K562 (cell line): ENCODE measurements around the gene GMIP. TPM values are rescaled to one million over a fixed set of nuclear protein-coding genes. Genes with fewer than 3 reads are reported as not detected.

Experiments used
- ATF7 ChIP-seq: fragments of 450-650 bp; IDR thresholded peaks from 2 replicates; pipeline ENCODE4 v1.7.1; 2014; ENCODE audit warnings: mild to moderate bottlenecking, moderate library complexity
- DACH1 ChIP-seq: fragments of 450-650 bp; IDR thresholded peaks from 2 replicates; pipeline ENCODE4 v1.6.1; 2018; ENCODE audit not compliant: partially characterized antibody
- ELF2 ChIP-seq: fragments of 250-450 bp; sonication (Bioruptor Pico); IDR thresholded peaks from 2 replicates; pipeline ENCODE4 v1.5.0; 2021; ENCODE audit warnings: mild to moderate bottlenecking
- ETV1 ChIP-seq: fragments of 450-650 bp; conservative IDR thresholded peaks from 2 replicates; pipeline ENCODE4 v1.6.1; 2016; ENCODE audit warnings: missing genetic modification characterization, control low read depth, low read depth, missing compliant biosample characterization
- FUS ChIP-seq: fragments of 200-400 bp; formaldehyde crosslinking; optimal IDR thresholded peaks from 2 replicates; pipeline ENCODE3; 2017; ENCODE audit warnings: low read depth, low read length
- HNRNPK ChIP-seq: fragments of 200-400 bp; formaldehyde crosslinking; IDR thresholded peaks from one replicate; pipeline ENCODE4 v1.6.1; 2018; ENCODE audit warnings: mild to moderate bottlenecking, low read depth, low read length; ENCODE audit not compliant: poor library complexity, severe bottlenecking
- JUNB ChIP-seq: fragments of 450-650 bp; formaldehyde crosslinking; conservative IDR thresholded peaks from 2 replicates; pipeline ENCODE4 v1.4.0; 2020; ENCODE audit warnings: mild to moderate bottlenecking
- KLF13 ChIP-seq: fragments of 450-650 bp; IDR thresholded peaks from 2 replicates; pipeline ENCODE4 v1.6.1; 2016; ENCODE audit warnings: missing genetic modification characterization, low read depth, mild to moderate bottlenecking, missing compliant biosample characterization, moderate library complexity, borderline replicate concordance
- MAZ ChIP-seq, 2 experiments: fragments of 450-650 bp in 1 of 2; sonication (generic) in 1 of 2; formaldehyde crosslinking; IDR thresholded peaks in 1 of 2; conservative IDR thresholded peaks in 1 of 2; 2 replicates each; pipeline versions ENCODE4 v1.4.0 to v1.5.0; 2020; ENCODE audit warnings: mild to moderate bottlenecking in 1 of 2, missing genetic modification reagents in 1 of 2
- MCM2 ChIP-seq: fragments of 450-650 bp; IDR thresholded peaks from 2 replicates; pipeline ENCODE4 v1.6.1; 2017; ENCODE audit warnings: low read depth, mild to moderate bottlenecking
- PHB ChIP-seq: fragments of 250-450 bp; sonication (Bioruptor Pico); IDR thresholded peaks from 2 replicates; pipeline ENCODE4 v1.5.0; 2021
- SP2 ChIP-seq: IDR thresholded peaks from 2 replicates; pipeline ENCODE4 v1.6.1; 2011; ENCODE audit warnings: mild to moderate bottlenecking, low read depth, low read length, moderate library complexity; ENCODE audit not compliant: poor library complexity, severe bottlenecking; ENCODE audit errors: extremely low read depth
- TAF9B ChIP-seq: fragments of 450-650 bp; IDR thresholded peaks from 2 replicates; pipeline ENCODE4 v1.6.1; 2018; ENCODE audit warnings: mild to moderate bottlenecking; ENCODE audit not compliant: partially characterized antibody
- TCF3 ChIP-seq: sonication (generic); formaldehyde crosslinking; IDR thresholded peaks from 2 replicates; pipeline ENCODE4 v1.4.0; 2020; ENCODE audit warnings: mild to moderate bottlenecking, missing genetic modification reagents
- TEAD4 ChIP-seq, 2 experiments: sonication (generic) in 1 of 2; formaldehyde crosslinking in 1 of 2; IDR thresholded peaks; 2 replicates each; pipeline versions ENCODE4 v1.6.1 to v1.8.0; 2012 to 2022; ENCODE audit warnings: borderline replicate concordance in 1 of 2, inconsistent platforms in 1 of 2, low read length in 1 of 2, mild to moderate bottlenecking in 1 of 2, missing genetic modification reagents in 1 of 2
- YBX1 ChIP-seq: fragments of 450-650 bp; IDR thresholded peaks from 2 replicates; pipeline ENCODE4 v1.7.1; 2016; ENCODE audit warnings: mild to moderate bottlenecking
- ZNF175 ChIP-seq: fragments of 200-800 bp; sonication (Bioruptor generic); IDR thresholded peaks from 2 replicates; pipeline ENCODE4 v1.6.1; 2016; ENCODE audit warnings: low read depth, mild to moderate bottlenecking, missing genetic modification characterization, missing compliant biosample characterization
- ZNF75A ChIP-seq: fragments of 450-650 bp; formaldehyde crosslinking; IDR thresholded peaks from 2 replicates; pipeline ENCODE4 v1.4.0; 2020; ENCODE audit warnings: mild to moderate bottlenecking
- ZNF764 ChIP-seq: fragments of 250-450 bp; sonication (Bioruptor Pico); IDR thresholded peaks from 2 replicates; pipeline ENCODE4 v1.4.0; 2020; ENCODE audit warnings: low read depth, mild to moderate bottlenecking, moderate library complexity
- polyA plus RNA-seq, 8 experiments: library from polyadenylated mRNA; depleted of rRNA in 4 of 8; stranded (reverse) in 5 of 8; unstranded in 3 of 8; fragments of >200 nt; fragmentation: Nextera tagmentation in 2 of 8; fragmentation: Illumina TruSeq in 1 of 8; extraction: Ambion mirVana in 2 of 8; extraction: Trizol in 1 of 8; gene quantifications; 2 replicates each; pipeline versions ENCODE4 v1.2.1 to v1.2.3, GENCODE V29; 2011 to 2014; ENCODE audit warnings: inconsistent platforms in 1 of 8, missing spikeins in 1 of 8
- total RNA-seq, 7 experiments: library from RNA; depleted of rRNA in 6 of 7; stranded (reverse); fragments of >200 nt in 6 of 7; fragmentation: Illumina TruSeq in 2 of 7; extraction: Trizol in 2 of 7; gene quantifications; 2 replicates each; pipeline versions ENCODE4 v1.2.1 to v1.2.3, GENCODE V29; 2011 to 2021; ENCODE audit warnings: low replicate concordance in 1 of 7
- TF ChIP-seq, protein P1 (sequence below): fragments of 250-450 bp; sonication (Bioruptor Pico); IDR thresholded peaks from 2 replicates; pipeline ENCODE4 v1.8.0; 2021; ENCODE audit warnings: moderate library complexity, mild to moderate bottlenecking, inconsistent platforms
- TF ChIP-seq, protein P2 (sequence below): IDR thresholded peaks from 2 replicates; pipeline ENCODE4 v1.6.1; 2011; ENCODE audit not compliant: insufficient read length; ENCODE audit errors: extremely low read depth
- TF ChIP-seq, protein P3 (sequence below): fragments of 250-450 bp; sonication (Bioruptor Pico); IDR thresholded peaks from 2 replicates; pipeline ENCODE4 v1.9.0; 2021; ENCODE audit warnings: mild to moderate bottlenecking, inconsistent platforms
- TF ChIP-seq, protein P4 (sequence below), 2 experiments: fragments of 450-650 bp; IDR thresholded peaks; 2 replicates each; pipeline ENCODE4 v1.6.1; 2016

Gene GMIP
- total and polyA plus RNA-seq, 9 of the 15 experiments (the other 6 are each of a cell fraction or from before 2014, with no cell fraction given), result 0.14 to 15.8 (median 3.2) TPM

DNA sequence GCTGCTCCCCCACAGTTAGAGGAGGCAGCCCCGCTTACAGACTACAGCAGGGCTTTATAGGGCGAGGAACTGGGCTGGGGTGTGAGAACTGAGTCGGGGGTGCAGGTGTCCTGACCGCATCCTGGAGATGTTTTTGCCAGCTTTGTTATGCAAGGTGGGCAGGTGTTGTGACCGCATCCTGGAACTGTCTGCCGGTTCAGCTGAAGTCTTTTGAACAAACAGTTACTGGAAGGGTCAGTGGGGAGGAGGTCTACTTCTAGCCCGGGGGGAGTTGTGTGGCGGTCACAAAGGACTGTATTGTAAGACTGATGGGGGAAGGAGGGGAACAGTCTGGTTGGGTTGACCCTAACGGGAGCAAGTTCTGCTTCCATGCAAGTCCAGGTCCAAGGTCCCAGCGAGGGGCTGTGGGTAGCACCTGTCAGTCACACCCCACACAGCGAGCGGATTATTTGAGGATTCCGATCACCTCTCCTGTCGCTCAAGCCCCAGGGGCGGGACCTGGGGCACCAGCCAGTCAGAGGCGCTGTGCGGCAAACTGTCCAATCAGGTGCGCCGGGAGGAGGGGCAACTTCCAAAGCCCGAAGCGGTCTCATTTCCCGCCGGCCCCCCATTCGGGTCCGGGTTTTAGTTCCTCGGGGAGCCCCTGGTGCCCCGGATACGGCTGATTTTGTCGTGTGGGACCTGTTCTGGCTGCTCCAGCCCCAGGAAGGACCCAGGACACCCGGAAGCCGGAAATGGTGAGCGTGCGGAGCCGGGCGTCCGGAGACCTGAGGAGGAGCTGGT lies 25.0 kb upstream of the GMIP start, which contains the start of gene ZNF101 (continued):
- TF ChIP-seq DACH1, result no peak
- TF ChIP-seq TCF3 (CRISPR knock-in tag), result no peak
- TF ChIP-seq TAF9B, result peak; percentile 40
- peak in 1 of 2 experiments; percentile 13; a peak in 2 of 4 replicates for TF ChIP-seq MAZ (CRISPR knock-in tag; conservative IDR thresholded peaks at IDR 0.05 in 1 of 2, IDR thresholded peaks at IDR 0.05 in 1 of 2)
- no peak for TF ChIP-seq ZNF75A
- TF ChIP-seq ZNF175 (CRISPR knock-in tag), result no peak
- peak; percentile 72 for TF ChIP-seq ETV1 (tag)
- TF ChIP-seq, protein P1, sequence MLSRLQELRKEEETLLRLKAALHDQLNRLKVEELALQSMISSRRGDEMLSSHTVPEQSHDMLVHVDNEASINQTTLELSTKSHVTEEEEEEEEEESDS (CRISPR knock-in tag), result no peak
- TF ChIP-seq JUNB (CRISPR knock-in tag), result no peak
- TF ChIP-seq, protein P2, sequence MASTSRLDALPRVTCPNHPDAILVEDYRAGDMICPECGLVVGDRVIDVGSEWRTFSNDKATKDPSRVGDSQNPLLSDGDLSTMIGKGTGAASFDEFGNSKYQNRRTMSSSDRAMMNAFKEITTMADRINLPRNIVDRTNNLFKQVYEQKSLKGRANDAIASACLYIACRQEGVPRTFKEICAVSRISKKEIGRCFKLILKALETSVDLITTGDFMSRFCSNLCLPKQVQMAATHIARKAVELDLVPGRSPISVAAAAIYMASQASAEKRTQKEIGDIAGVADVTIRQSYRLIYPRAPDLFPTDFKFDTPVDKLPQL, result no peak
- no peak for TF ChIP-seq FUS
- TF ChIP-seq PHB (CRISPR knock-in tag), result 0 out of 2 replicates have a peak, but pooled peaks have one; percentile 58
- TF ChIP-seq SP2, result peak; percentile 81
- TF ChIP-seq ZNF764 (CRISPR knock-in tag), result no peak
- no peak for TF ChIP-seq MCM2
- TF ChIP-seq YBX1, result no peak
- TF ChIP-seq KLF13 (tag), result no peak
- TF ChIP-seq TEAD4 (IDR thresholded peaks at IDR 0.05; ENCODE audit: low read length), result no peak
- TF ChIP-seq TEAD4 (CRISPR knock-in tag; IDR thresholded peaks at IDR 0.05; ENCODE audit: borderline replicate concordance), result no peak
- TF ChIP-seq, protein P3, sequence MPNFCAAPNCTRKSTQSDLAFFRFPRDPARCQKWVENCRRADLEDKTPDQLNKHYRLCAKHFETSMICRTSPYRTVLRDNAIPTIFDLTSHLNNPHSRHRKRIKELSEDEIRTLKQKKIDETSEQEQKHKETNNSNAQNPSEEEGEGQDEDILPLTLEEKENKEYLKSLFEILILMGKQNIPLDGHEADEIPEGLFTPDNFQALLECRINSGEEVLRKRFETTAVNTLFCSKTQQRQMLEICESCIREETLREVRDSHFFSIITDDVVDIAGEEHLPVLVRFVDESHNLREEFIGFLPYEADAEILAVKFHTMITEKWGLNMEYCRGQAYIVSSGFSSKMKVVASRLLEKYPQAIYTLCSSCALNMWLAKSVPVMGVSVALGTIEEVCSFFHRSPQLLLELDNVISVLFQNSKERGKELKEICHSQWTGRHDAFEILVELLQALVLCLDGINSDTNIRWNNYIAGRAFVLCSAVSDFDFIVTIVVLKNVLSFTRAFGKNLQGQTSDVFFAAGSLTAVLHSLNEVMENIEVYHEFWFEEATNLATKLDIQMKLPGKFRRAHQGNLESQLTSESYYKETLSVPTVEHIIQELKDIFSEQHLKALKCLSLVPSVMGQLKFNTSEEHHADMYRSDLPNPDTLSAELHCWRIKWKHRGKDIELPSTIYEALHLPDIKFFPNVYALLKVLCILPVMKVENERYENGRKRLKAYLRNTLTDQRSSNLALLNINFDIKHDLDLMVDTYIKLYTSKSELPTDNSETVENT (CRISPR knock-in tag), result no peak
- TF ChIP-seq ELF2, result peak; percentile 78
- TF ChIP-seq, protein P4, sequence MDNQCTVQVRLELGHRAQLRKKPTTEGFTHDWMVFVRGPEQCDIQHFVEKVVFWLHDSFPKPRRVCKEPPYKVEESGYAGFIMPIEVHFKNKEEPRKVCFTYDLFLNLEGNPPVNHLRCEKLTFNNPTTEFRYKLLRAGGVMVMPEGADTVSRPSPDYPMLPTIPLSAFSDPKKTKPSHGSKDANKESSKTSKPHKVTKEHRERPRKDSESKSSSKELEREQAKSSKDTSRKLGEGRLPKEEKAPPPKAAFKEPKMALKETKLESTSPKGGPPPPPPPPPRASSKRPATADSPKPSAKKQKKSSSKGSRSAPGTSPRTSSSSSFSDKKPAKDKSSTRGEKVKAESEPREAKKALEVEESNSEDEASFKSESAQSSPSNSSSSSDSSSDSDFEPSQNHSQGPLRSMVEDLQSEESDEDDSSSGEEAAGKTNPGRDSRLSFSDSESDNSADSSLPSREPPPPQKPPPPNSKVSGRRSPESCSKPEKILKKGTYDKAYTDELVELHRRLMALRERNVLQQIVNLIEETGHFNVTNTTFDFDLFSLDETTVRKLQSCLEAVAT (IDR thresholded peaks at IDR 0.05), result no peak
- no peak for TF ChIP-seq HNRNPK
- peak; percentile 67; the same call in 1 of the 2 replicates for TF ChIP-seq ATF7
